Measurements from ENCODE around the gene ZNF646. TPM values are rescaled to one million over a fixed set of nuclear protein-coding genes. Genes with fewer than 3 reads are reported as not detected.
A peak's percentile ranks its signal among the peaks of the same experiment; 100 is the strongest.

ZNF646 gene
- total and polyA plus RNA-seq, 2 of the 13 experiments (the other 11 are each of a cell fraction or from before 2014, with no cell fraction given): 3.4 to 10.9 TPM

DNA sequence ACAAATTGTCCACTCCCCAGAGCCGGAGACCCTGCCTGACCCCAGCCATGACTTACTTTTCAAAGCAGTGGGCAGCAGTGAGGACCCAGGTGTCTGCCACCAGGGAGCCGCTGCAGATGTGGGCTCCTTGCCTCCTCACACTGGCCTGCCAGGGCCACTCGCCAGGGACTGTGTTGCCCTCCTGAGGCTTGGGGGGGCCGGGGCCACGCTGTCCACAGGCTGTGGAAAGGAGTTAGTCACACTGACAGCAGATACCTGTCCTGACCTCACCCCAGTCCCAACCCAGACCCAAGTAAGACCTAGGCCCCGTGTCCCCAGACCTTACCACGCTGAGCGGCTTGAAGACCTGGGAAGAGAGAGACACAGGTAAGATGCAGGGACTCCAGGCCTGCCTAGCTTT is 13.3 kb downstream of the ZNF646 start:
- H3K4me3 ChIP-seq (replicated peaks in 1 of 3; ENCODE audit: insufficient read depth in 1 of 3, low read depth in 2 of 3, low read length in 3 of 3): no peak overlapping the region
- H3K9ac ChIP-seq (ENCODE audit: insufficient read depth, low read depth, low read length): no peak overlapping the region
- H4K20me1 ChIP-seq (ENCODE audit: insufficient read depth, low read length): peaks cover 4% of the 10 kb centered on the region; the same call in 1 of the 2 replicates
- intact Hi-C loops (cut with micrococcal nuclease; ENCODE audit: unreplicated experiment) (no loop called here), in situ Hi-C loops (cut with HindIII; ENCODE audit: extremely low pct_ligation_motif_present, low pct_unique_long_range_greater_than_20kb) (no loop called here)
- ATAC-seq (no peak), FAIRE-seq (no peak), DNase-seq (ENCODE audit: low spot score) (no peak)
- H2AFZ ChIP-seq (ENCODE audit: low read length): no peak overlapping the region
- H3K27ac ChIP-seq (ENCODE audit: extremely low read length, insufficient read depth, low read length): no peak overlapping the region
- WGBS (ENCODE audit: low lambda C conversion rate): 95% methylated on average over 6 of the region's 8 CpGs
- peaks cover 16 to 27% of the 10 kb centered on the region in 2 experiments for H3K36me3 ChIP-seq (replicated peaks in 1 of 2; ENCODE audit: control insufficient read depth in 1 of 2, insufficient read depth in 2 of 2, low read length in 2 of 2)
- BruUV-seq (replicated peaks): no TSS peak
- H3K27me3 ChIP-seq (ENCODE audit: control insufficient read depth in 1 of 2, insufficient read depth in 2 of 2, low read length in 2 of 2): no peaks in the 10 kb centered on the region
- H3K79me2 ChIP-seq (ENCODE audit: insufficient read depth, low read length): peaks cover 15% of the 10 kb centered on the region
- H3K9me3 ChIP-seq (ENCODE audit: low read length): no peaks in the 10 kb centered on the region
- H3K4me2 ChIP-seq (ENCODE audit: low read depth, low read length): no peak overlapping the region
- ChIA-PET POLR2A (no interaction called here), CTCF (ENCODE audit: low intra/inter-chr PET ratio, low total read pairs) (no interaction called here)
- TF ChIP-seq SALL1 (CRISPR knock-in tag; IDR thresholded peaks at IDR 0.05): 0 out of 2 replicates have a peak, but pooled peaks have one; percentile 10
- TF ChIP-seq ZNF574 (CRISPR knock-in tag; IDR thresholded peaks at IDR 0.05): no peak
- TF ChIP-seq, protein P1, sequence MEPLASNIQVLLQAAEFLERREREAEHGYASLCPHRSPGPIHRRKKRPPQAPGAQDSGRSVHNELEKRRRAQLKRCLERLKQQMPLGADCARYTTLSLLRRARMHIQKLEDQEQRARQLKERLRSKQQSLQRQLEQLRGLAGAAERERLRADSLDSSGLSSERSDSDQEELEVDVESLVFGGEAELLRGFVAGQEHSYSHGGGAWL (CRISPR knock-in tag; IDR thresholded peaks at IDR 0.05): no peak
- TF ChIP-seq, protein P2, sequence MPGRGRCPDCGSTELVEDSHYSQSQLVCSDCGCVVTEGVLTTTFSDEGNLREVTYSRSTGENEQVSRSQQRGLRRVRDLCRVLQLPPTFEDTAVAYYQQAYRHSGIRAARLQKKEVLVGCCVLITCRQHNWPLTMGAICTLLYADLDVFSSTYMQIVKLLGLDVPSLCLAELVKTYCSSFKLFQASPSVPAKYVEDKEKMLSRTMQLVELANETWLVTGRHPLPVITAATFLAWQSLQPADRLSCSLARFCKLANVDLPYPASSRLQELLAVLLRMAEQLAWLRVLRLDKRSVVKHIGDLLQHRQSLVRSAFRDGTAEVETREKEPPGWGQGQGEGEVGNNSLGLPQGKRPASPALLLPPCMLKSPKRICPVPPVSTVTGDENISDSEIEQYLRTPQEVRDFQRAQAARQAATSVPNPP (CRISPR knock-in tag; IDR thresholded peaks at IDR 0.05): no peak
- 0 out of 2 replicates have a peak, but pooled peaks have one; percentile 28 for TF ChIP-seq POLR2G (IDR thresholded peaks at IDR 0.05; ENCODE audit: low read depth, low read length)
- no peak for TF ChIP-seq MTA3 (CRISPR knock-in tag; IDR thresholded peaks at IDR 0.05)
- no peak for TF ChIP-seq SSRP1 (CRISPR knock-in tag; IDR thresholded peaks at IDR 0.05)
- TF ChIP-seq CREM (IDR thresholded peaks at IDR 0.05): no peak
- TF ChIP-seq CREM (CRISPR knock-in tag; IDR thresholded peaks at IDR 0.05): no peak
- peak; percentile 26 for TF ChIP-seq AGO2 (optimal IDR thresholded peaks at IDR 0.05; ENCODE audit: low read depth, low read length)
- peaks cover 4% of the 10 kb centered on the region for H3K4me1 ChIP-seq (ENCODE audit: insufficient read depth, low read length)
